Endothelial cell of umbilical vein (primary cell): ENCODE results near the gene DPH7. TPM values are rescaled to one million over a fixed set of nuclear protein-coding genes. Genes with fewer than 3 reads are reported as not detected.

ENCODE experiments used
- BruUV-seq: library from RNA; stranded (reverse); fragments of 400-500 nt; replicated peaks from 2 replicates; lab custom pipeline; 2021; lab: Mats Ljungman, UMichigan
- CTCF ChIA-PET: fragments of 300-600, 350-600 bp; sonication (Branson Sonifier 250); formaldehyde crosslinking; loops from one replicate; lab custom pipeline; 2021; ENCODE audit warnings: antibody characterized with exemption, inconsistent platforms; lab: Charles Lee
- POLR2A ChIA-PET: fragments of 300-600, 350-600 bp; sonication (Branson Sonifier 250); formaldehyde crosslinking; loops from one replicate; lab custom pipeline; 2021; ENCODE audit warnings: antibody characterized with exemption, inconsistent platforms; lab: Charles Lee
- DNase-seq: peaks from one replicate; pipeline ENCODE4 v3.0.0-alpha.2; 2011; ENCODE audit warnings: low read depth, low spot score
- FAIRE-seq: peaks from 2 replicates; lab custom pipeline; 2011; peaks lifted over from hg19 to GRCh38; lab: Jason Lieb, UNC
- H2AFZ ChIP-seq: 2 replicates; pipeline ENCODE4 v1.6.0; 2012; ENCODE audit warnings: low read depth, low read length, control low read depth, inconsistent platforms
- H3K27ac ChIP-seq: 2 replicates; pipeline ENCODE4 v1.5.1; 2011; ENCODE audit warnings: low read depth, mild to moderate bottlenecking, control low read depth, low read length, moderate library complexity; ENCODE audit not compliant: insufficient read depth
- H3K27me3 ChIP-seq, 2 experiments: 2 replicates each; pipeline versions ENCODE4 v1.6.0 to v1.6.1; 2011; ENCODE audit warnings: low read length in 2 of 2, mixed read lengths in 1 of 2; ENCODE audit not compliant: control insufficient read depth in 2 of 2, insufficient read depth in 2 of 2
- H3K36me3 ChIP-seq, 2 experiments: 2 replicates in 1 of 2; 3 replicates in 1 of 2; pipeline ENCODE4 v1.5.1; 2011; ENCODE audit warnings: low read length in 2 of 2, mild to moderate bottlenecking in 1 of 2, moderate library complexity in 1 of 2; ENCODE audit not compliant: control insufficient read depth in 2 of 2, insufficient read depth in 2 of 2; ENCODE audit errors: extremely low read depth in 1 of 2
- H3K4me1 ChIP-seq: 3 replicates; pipeline ENCODE4 v1.5.1; 2011; ENCODE audit warnings: mild to moderate bottlenecking, low read length; ENCODE audit not compliant: control insufficient read depth, insufficient read depth; ENCODE audit errors: extremely low read depth
- H3K4me2 ChIP-seq: 2 replicates; pipeline ENCODE4 v1.6.1; 2011; ENCODE audit warnings: low read length, control low read depth, mixed read lengths; ENCODE audit not compliant: insufficient read depth
- H3K4me3 ChIP-seq, 3 experiments: fragments of 200-600 bp in 1 of 3; sonication (generic), shearing (Covaris generic) in 1 of 3; replicated peaks in 1 of 3; 2 replicates each; pipeline ENCODE4 v1.5.1; 2011 to 2016; ENCODE audit warnings: control low read depth in 3 of 3, low read length in 3 of 3, mild to moderate bottlenecking in 2 of 3, inconsistent platforms in 1 of 3, low read depth in 1 of 3, moderate library complexity in 1 of 3; ENCODE audit not compliant: insufficient read depth in 1 of 3
- H3K79me2 ChIP-seq: 2 replicates; pipeline ENCODE4 v1.6.0; 2012; ENCODE audit warnings: low read length, inconsistent platforms; ENCODE audit not compliant: control insufficient read depth, insufficient read depth
- H3K9ac ChIP-seq: replicated peaks from 2 replicates; pipeline ENCODE3; 2011; ENCODE audit warnings: low read length, control low read depth; ENCODE audit not compliant: insufficient read depth; ENCODE audit errors: extremely low read depth
- H3K9me1 ChIP-seq: replicated peaks from 3 replicates; pipeline ENCODE4 v1.6.0; 2011; ENCODE audit warnings: mild to moderate bottlenecking, low read length; ENCODE audit not compliant: control insufficient read depth, insufficient read depth; ENCODE audit errors: extremely low read depth
- H3K9me3 ChIP-seq: replicated peaks from 2 replicates; pipeline ENCODE4 v1.5.1; 2012; ENCODE audit warnings: low read length, inconsistent platforms; ENCODE audit not compliant: control insufficient read depth, insufficient read depth
- H4K20me1 ChIP-seq: replicated peaks from 2 replicates; pipeline ENCODE3; 2011; ENCODE audit warnings: mild to moderate bottlenecking, low read length; ENCODE audit not compliant: control insufficient read depth, insufficient read depth; ENCODE audit errors: extremely low read depth
- CTCF ChIP-seq, 2 donors: IDR thresholded peaks; 1 replicate in 1 of 2; 2 replicates in 1 of 2; pipeline ENCODE4 v1.5.1; 2011; ENCODE audit warnings: low read length in 2 of 2, mild to moderate bottlenecking in 2 of 2, moderate library complexity in 2 of 2, control low read depth in 1 of 2, inconsistent platforms in 1 of 2, low read depth in 1 of 2; ENCODE audit not compliant: insufficient read depth in 1 of 2; ENCODE audit errors: extremely low read depth in 1 of 2
- FOS ChIP-seq: IDR thresholded peaks from 2 replicates; pipeline ENCODE4 v1.6.1; 2011; ENCODE audit warnings: mild to moderate bottlenecking, low read length, moderate library complexity, borderline replicate concordance; ENCODE audit not compliant: insufficient read depth
- GATA2 ChIP-seq: IDR thresholded peaks from 2 replicates; pipeline ENCODE4 v1.7.0; 2011; ENCODE audit warnings: low read depth, mild to moderate bottlenecking, moderate library complexity, mixed read lengths, low read length; ENCODE audit not compliant: insufficient read length, insufficient read depth
- POLR2A ChIP-seq: IDR thresholded peaks from 2 replicates; pipeline ENCODE4 v1.6.1; 2012; ENCODE audit warnings: low read depth, mild to moderate bottlenecking, control low read depth, low read length
- dilution Hi-C: fragments of 300-500 bp; cut with MboI; formaldehyde crosslinking; loops from one replicate; pipeline ENCODE4 v1.15.0; 2019; ENCODE audit warnings: low sequenced_read_pairs; ENCODE audit not compliant: extremely low pct_ligation_motif_present
- intact Hi-C: fragments of 100-400 bp; cut with micrococcal nuclease; formaldehyde crosslinking; loops from one replicate; pipeline ENCODE4 v1.10.0; 2022
- polyA plus RNA-seq, 4 experiments: library from polyadenylated mRNA; depleted of rRNA in 3 of 4; stranded (reverse) in 3 of 4; unstranded in 1 of 4; fragments of >200 nt; gene quantifications; 2 replicates each; pipeline versions ENCODE4 v1.2.1 to v1.2.3, GENCODE V29; 2011 to 2012; ENCODE audit warnings: missing spikeins in 1 of 4
- total RNA-seq: library from RNA; stranded (reverse); gene quantifications from 2 replicates; pipeline ENCODE4 v1.2.3, GENCODE V29; 2021
- TF ChIP-seq, protein P1 (sequence below): IDR thresholded peaks from 2 replicates; pipeline ENCODE4 v1.6.1; 2011; ENCODE audit not compliant: insufficient read depth, insufficient read length

Gene DPH7
- total and polyA plus RNA-seq, 2 donors (not counting 3 experiments of a cell fraction or from before 2014, with no cell fraction given): 41.8 to 43.2 TPM

- H4K20me1 ChIP-seq: no peaks in the 10 kb centered on the region
- TF ChIP-seq CTCF (IDR thresholded peaks at IDR 0.05; ENCODE audit: extremely low read depth in 1 of 2, insufficient read depth in 1 of 2, low read depth in 1 of 2, low read length in 2 of 2): no peak
- no peaks in the 10 kb centered on the region for H3K36me3 ChIP-seq
- DNase-seq (no peak), FAIRE-seq (no peak)
- no peak overlapping the region for H3K9ac ChIP-seq
- no peak overlapping the region for H3K4me3 ChIP-seq
- BruUV-seq: no TSS peak
- no peaks in the 10 kb centered on the region for H3K9me1 ChIP-seq
- H3K79me2 ChIP-seq: no peaks in the 10 kb centered on the region
- POLR2A ChIA-PET: no interaction called here
- no peak overlapping the region for H2AFZ ChIP-seq
- intact Hi-C loops: no loop called here
- no peaks in the 10 kb centered on the region for H3K27me3 ChIP-seq
- H3K4me1 ChIP-seq: peaks cover 5% of the 10 kb centered on the region
- CTCF ChIA-PET: interaction anchor here (1.0 to 1.3 kb wide), 2 partner anchors 15 to 22 kb away, joined by 4 to 5 read pairs; partner anchors contain the start of gene EHMT1
- H3K9me3 ChIP-seq: no peaks in the 10 kb centered on the region
- no peak overlapping the region for H3K4me2 ChIP-seq
- H3K27ac ChIP-seq: no peak overlapping the region
- dilution Hi-C loops: no loop called here
Measured at GRCh38 chr9:137603879-137604278, 25.2 kb upstream of the DPH7 start.

DNA sequence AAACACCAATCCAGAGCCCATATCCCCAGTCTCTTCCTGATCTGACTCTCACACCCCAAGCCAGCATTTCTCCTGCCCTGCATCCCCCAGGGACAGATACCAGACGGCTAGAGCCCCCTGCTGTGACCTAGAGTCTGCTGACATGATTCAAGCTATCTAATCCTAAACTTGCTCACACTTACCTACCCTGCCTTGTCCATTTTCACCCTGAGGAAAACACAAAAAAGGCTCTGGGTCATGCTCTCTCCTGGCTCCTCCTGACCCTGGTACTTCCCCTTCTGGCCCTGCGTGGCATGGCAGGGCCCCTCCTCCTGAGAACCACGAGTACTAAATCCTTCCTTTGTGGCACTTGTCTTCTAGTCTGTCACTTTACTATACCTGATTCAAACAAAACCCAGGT is 23.9 kb upstream of the DPH7 start:
- H4K20me1 ChIP-seq: no peaks in the 10 kb centered on the region
- H3K36me3 ChIP-seq: no peaks in the 10 kb centered on the region
- no peaks in the 10 kb centered on the region for H3K9me1 ChIP-seq
- peaks cover 5% of the 10 kb centered on the region for H3K4me1 ChIP-seq
- H3K4me2 ChIP-seq: no peak overlapping the region
- ChIA-PET CTCF (interaction anchor here (0.9 to 1.3 kb wide), 2 partner anchors 11 to 21 kb away, joined by 3 to 5 read pairs; no protein-coding TSS in a partner anchor), POLR2A (interaction anchor here (1.2 kb wide), 1 partner anchor 24 kb away, joined by 3 read pairs; the partner anchor contains the start of gene DPH7)
- intact Hi-C loops: no loop called here
- BruUV-seq: no TSS peak
- FAIRE-seq (no peak), DNase-seq (no peak)
- no peak overlapping the region for H2AFZ ChIP-seq
- TF ChIP-seq POLR2A (no peak), CTCF (IDR thresholded peaks at IDR 0.05; ENCODE audit: extremely low read depth in 1 of 2, insufficient read depth in 1 of 2, low read depth in 1 of 2, low read length in 2 of 2) (no peak), FOS (no peak), GATA2 (no peak)
- TF ChIP-seq, protein P1, sequence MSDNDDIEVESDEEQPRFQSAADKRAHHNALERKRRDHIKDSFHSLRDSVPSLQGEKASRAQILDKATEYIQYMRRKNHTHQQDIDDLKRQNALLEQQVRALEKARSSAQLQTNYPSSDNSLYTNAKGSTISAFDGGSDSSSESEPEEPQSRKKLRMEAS: no peak
- H3K27me3 ChIP-seq: no peaks in the 10 kb centered on the region
- dilution Hi-C loops: no loop called here
- no peaks in the 10 kb centered on the region for H3K79me2 ChIP-seq
- H3K27ac ChIP-seq: no peak overlapping the region
- no peak overlapping the region for H3K4me3 ChIP-seq
- no peak overlapping the region for H3K9ac ChIP-seq
- no peaks in the 10 kb centered on the region for H3K9me3 ChIP-seq
